ENCODE measurements around the gene PPFIA3. TPM values are rescaled to one million over a fixed set of nuclear protein-coding genes. Genes with fewer than 3 reads are reported as not detected.
"Not testable (repeated sequence)": the region's sequence is repeated elsewhere in the genome, so short reads cannot be mapped to it uniquely, and the experiment has no call there.

PPFIA3 gene
- total and polyA plus RNA-seq, 2 donors (not counting 1 experiment from before 2014, with no cell fraction given) = 0.62 to 1.3 TPM

- no peak overlapping the region for H3K4me3 ChIP-seq (replicated peaks in 1 of 4; ENCODE audit: control extremely low read depth in 1 of 4, insufficient read depth in 1 of 4, low read depth in 3 of 4, low read length in 4 of 4)
- H3K36me3 ChIP-seq (ENCODE audit: control insufficient read depth, insufficient read depth, low read length) = peaks cover 4% of the 10 kb centered on the region
- no peak overlapping the region for H3K9ac ChIP-seq (ENCODE audit: insufficient read depth, low read length)
- H3K9me3 ChIP-seq (ENCODE audit: control insufficient read depth, insufficient read depth, low read depth, low read length) = no peaks in the 10 kb centered on the region
- no peaks in the 10 kb centered on the region for H3K79me2 ChIP-seq (ENCODE audit: control insufficient read depth, insufficient read depth, low read length)
- H4K20me1 ChIP-seq (ENCODE audit: control insufficient read depth, extremely low read depth, insufficient read depth, low read length) = no peaks in the 10 kb centered on the region
- no peaks in the 10 kb centered on the region for H3K4me1 ChIP-seq (ENCODE audit: control insufficient read depth, extremely low read depth, insufficient read depth, low read length)
- TF ChIP-seq CTCF (conservative IDR thresholded peaks at IDR 0.05 in 1 of 2, IDR thresholded peaks at IDR 0.05 in 1 of 2; ENCODE audit: low read depth in 1 of 2, low read length in 2 of 2) (no peak), EZH2 (IDR thresholded peaks at IDR 0.05; ENCODE audit: low read length, missing control alignments) (no peak)
- no peak overlapping the region for H3K4me2 ChIP-seq (ENCODE audit: extremely low read depth, insufficient read depth, low read length)
- H3K27me3 ChIP-seq (ENCODE audit: control insufficient read depth, insufficient read depth, low read length) = no peaks in the 10 kb centered on the region
- no peak overlapping the region for H2AFZ ChIP-seq (ENCODE audit: low read length)
- no peak overlapping the region for H3K27ac ChIP-seq (ENCODE audit: insufficient read depth, low read length)
- DNase-seq (ENCODE audit: low read depth in 2 of 2) = no peak
These were observed 53.9 kb downstream of the PPFIA3 start for GRCh38 chr19:49173198-49173597.

GRCh38 chr19:49180659-49181058, 61.3 kb downstream of the PPFIA3 start:
- Histone ChIP-seq H4K20me1 (ENCODE audit: control insufficient read depth, extremely low read depth, insufficient read depth, low read length) (no peaks in the 10 kb centered on the region), H3K9ac (ENCODE audit: insufficient read depth, low read length) (no peak overlapping the region), H3K27me3 (ENCODE audit: control insufficient read depth, insufficient read depth, low read length) (no peaks in the 10 kb centered on the region), H3K36me3 (ENCODE audit: control insufficient read depth, insufficient read depth, low read length) (peaks cover 1% of the 10 kb centered on the region), H3K4me2 (ENCODE audit: extremely low read depth, insufficient read depth, low read length) (no peak overlapping the region), H3K4me3 (replicated peaks in 1 of 4; ENCODE audit: control extremely low read depth in 1 of 4, insufficient read depth in 1 of 4, low read depth in 3 of 4, low read length in 4 of 4) (no peak overlapping the region), H3K79me2 (ENCODE audit: control insufficient read depth, insufficient read depth, low read length) (no peaks in the 10 kb centered on the region), H3K9me3 (ENCODE audit: control insufficient read depth, insufficient read depth, low read depth, low read length) (no peaks in the 10 kb centered on the region), H3K27ac (ENCODE audit: insufficient read depth, low read length) (no peak overlapping the region), H3K4me1 (ENCODE audit: control insufficient read depth, extremely low read depth, insufficient read depth, low read length) (no peaks in the 10 kb centered on the region), H2AFZ (ENCODE audit: low read length) (no peak overlapping the region)
- no peak for TF ChIP-seq EZH2 (IDR thresholded peaks at IDR 0.05; ENCODE audit: low read length, missing control alignments)
- TF ChIP-seq CTCF (conservative IDR thresholded peaks at IDR 0.05 in 1 of 2, IDR thresholded peaks at IDR 0.05 in 1 of 2; ENCODE audit: low read depth in 1 of 2, low read length in 2 of 2) = no peak
- no peak for DNase-seq (ENCODE audit: low read depth in 2 of 2)

DNA sequence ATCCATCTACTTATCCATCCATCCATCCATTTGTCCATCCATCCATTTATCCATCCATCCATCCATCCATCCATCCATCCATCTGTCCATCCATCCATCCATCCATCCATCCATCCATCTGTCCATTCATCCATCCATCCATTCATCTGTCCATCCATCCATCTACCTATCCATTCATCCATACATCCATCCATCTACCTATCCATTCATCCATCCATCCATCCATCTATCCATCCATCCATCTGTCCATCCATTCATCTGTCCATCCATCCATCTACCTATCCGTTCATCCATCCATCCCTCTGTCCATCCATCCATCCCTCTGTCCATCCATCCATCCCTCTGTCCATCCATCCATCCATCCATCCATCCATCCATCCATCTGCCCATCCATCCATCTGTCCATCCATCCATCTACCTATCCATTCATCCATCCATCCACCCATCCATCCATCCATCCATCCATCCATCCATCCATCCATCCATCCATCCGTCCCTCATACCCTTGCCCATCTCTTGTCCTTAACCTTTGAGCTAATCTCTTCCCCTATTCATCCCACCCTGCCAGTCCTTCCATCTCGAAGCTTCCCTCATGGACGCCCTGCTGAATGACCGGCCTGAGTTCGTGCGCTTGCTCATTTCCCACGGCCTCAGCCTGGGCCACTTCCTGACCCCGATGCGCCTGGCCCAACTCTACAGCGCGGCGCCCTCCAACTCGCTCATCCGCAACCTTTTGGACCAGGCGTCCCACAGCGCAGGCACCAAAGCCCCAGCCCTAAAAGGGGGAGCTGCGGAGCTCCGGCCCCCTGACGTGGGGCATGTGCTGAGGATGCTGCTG, 62.9 kb downstream of the PPFIA3 start:
- not testable (repeated sequence) for H3K36me3 ChIP-seq (ENCODE audit: control insufficient read depth, insufficient read depth, low read length); H3K27me3 ChIP-seq (ENCODE audit: control insufficient read depth, insufficient read depth, low read length); H3K9ac ChIP-seq (ENCODE audit: insufficient read depth, low read length); H3K4me2 ChIP-seq (ENCODE audit: extremely low read depth, insufficient read depth, low read length); H3K9me3 ChIP-seq (ENCODE audit: control insufficient read depth, insufficient read depth, low read depth, low read length); H3K79me2 ChIP-seq (ENCODE audit: control insufficient read depth, insufficient read depth, low read length); DNase-seq (ENCODE audit: low read depth in 2 of 2); H4K20me1 ChIP-seq (ENCODE audit: control insufficient read depth, extremely low read depth, insufficient read depth, low read length); H2AFZ ChIP-seq (ENCODE audit: low read length); H3K27ac ChIP-seq (ENCODE audit: insufficient read depth, low read length); H3K4me1 ChIP-seq (ENCODE audit: control insufficient read depth, extremely low read depth, insufficient read depth, low read length); H3K4me3 ChIP-seq (replicated peaks in 1 of 4; ENCODE audit: control extremely low read depth in 1 of 4, insufficient read depth in 1 of 4, low read depth in 3 of 4, low read length in 4 of 4)

All from fibroblast of lung (primary cell).